DOHH2 (cell line): ENCODE results near the gene IGSF6.

Source experiments
- H3F3A ChIP-seq: fragments of 200-600 bp; sonication (generic), shearing (Covaris generic); 2 replicates; pipeline ENCODE4 v1.6.0; 2016; ENCODE audit warnings: antibody characterized with exemption, mild to moderate bottlenecking; ENCODE audit not compliant: control insufficient read depth, insufficient read depth
- H3K27ac ChIP-seq: fragments of 200-600 bp; sonication (generic); 2 replicates; pipeline ENCODE4 v1.5.1; 2014; ENCODE audit warnings: low read depth, mild to moderate bottlenecking, low read length, moderate library complexity
- H3K27me3 ChIP-seq: fragments of 200-600 bp; sonication (generic); 2 replicates; pipeline ENCODE4 v1.6.1; 2014; ENCODE audit warnings: mild to moderate bottlenecking, low read length, mixed read lengths; ENCODE audit not compliant: control insufficient read depth
- H3K36me3 ChIP-seq: fragments of 200-600 bp; sonication (generic); 2 replicates; pipeline ENCODE4 v1.6.1; 2014; ENCODE audit warnings: mild to moderate bottlenecking, low read length, moderate library complexity, mixed read lengths; ENCODE audit not compliant: control insufficient read depth
- H3K4me1 ChIP-seq: fragments of 200-600 bp; sonication (generic); 2 replicates; pipeline ENCODE4 v1.6.1; 2014; ENCODE audit warnings: mild to moderate bottlenecking, low read length, mixed read lengths; ENCODE audit not compliant: control insufficient read depth
- H3K4me2 ChIP-seq: fragments of 200-600 bp; sonication (generic); 2 replicates; pipeline ENCODE4 v1.6.0; 2014; ENCODE audit warnings: mild to moderate bottlenecking, low read length, moderate library complexity
- H3K4me3 ChIP-seq: fragments of 200-600 bp; sonication (generic); 2 replicates; pipeline ENCODE4 v1.5.1; 2014; ENCODE audit warnings: mild to moderate bottlenecking, low read length, mixed read lengths
- H3K79me2 ChIP-seq: fragments of 200-600 bp; sonication (generic); 2 replicates; pipeline ENCODE4 v1.6.1; 2014; ENCODE audit warnings: mild to moderate bottlenecking, low read length, mixed read lengths; ENCODE audit not compliant: control insufficient read depth
- H3K9me2 ChIP-seq: fragments of 200-600 bp; sonication (generic); replicated peaks from 2 replicates; pipeline ENCODE4 v1.6.1; 2014; ENCODE audit warnings: mild to moderate bottlenecking, low read length, mixed read lengths; ENCODE audit not compliant: control insufficient read depth
- H3K9me3 ChIP-seq: fragments of 200-600 bp; sonication (generic); 2 replicates; pipeline ENCODE4 v1.6.1; 2014; ENCODE audit warnings: antibody characterized with exemption, low read length, mixed read lengths; ENCODE audit not compliant: control insufficient read depth, insufficient read depth
- H4K20me1 ChIP-seq: fragments of 200-600 bp; sonication (generic); 2 replicates; pipeline ENCODE4 v1.6.0; 2014; ENCODE audit warnings: low read depth, mild to moderate bottlenecking, antibody characterized with exemption, low read length, moderate library complexity; ENCODE audit not compliant: control insufficient read depth, insufficient read depth
- EZH2phosphoT487 ChIP-seq: fragments of 200-600 bp; sonication (generic); IDR thresholded peaks from 2 replicates; pipeline ENCODE4 v1.6.1; 2017; ENCODE audit warnings: borderline replicate concordance, mild to moderate bottlenecking, antibody characterized with exemption, low read length, moderate library complexity, mixed read lengths
- TF ChIP-seq, protein P1 (sequence below): fragments of 200-600 bp; sonication (generic); IDR thresholded peaks from one replicate; pipeline ENCODE4 v1.5.1; 2014; ENCODE audit warnings: antibody characterized with exemption, mild to moderate bottlenecking, low read depth, low read length; ENCODE audit not compliant: poor library complexity, severe bottlenecking

IGSF6 gene

DNA sequence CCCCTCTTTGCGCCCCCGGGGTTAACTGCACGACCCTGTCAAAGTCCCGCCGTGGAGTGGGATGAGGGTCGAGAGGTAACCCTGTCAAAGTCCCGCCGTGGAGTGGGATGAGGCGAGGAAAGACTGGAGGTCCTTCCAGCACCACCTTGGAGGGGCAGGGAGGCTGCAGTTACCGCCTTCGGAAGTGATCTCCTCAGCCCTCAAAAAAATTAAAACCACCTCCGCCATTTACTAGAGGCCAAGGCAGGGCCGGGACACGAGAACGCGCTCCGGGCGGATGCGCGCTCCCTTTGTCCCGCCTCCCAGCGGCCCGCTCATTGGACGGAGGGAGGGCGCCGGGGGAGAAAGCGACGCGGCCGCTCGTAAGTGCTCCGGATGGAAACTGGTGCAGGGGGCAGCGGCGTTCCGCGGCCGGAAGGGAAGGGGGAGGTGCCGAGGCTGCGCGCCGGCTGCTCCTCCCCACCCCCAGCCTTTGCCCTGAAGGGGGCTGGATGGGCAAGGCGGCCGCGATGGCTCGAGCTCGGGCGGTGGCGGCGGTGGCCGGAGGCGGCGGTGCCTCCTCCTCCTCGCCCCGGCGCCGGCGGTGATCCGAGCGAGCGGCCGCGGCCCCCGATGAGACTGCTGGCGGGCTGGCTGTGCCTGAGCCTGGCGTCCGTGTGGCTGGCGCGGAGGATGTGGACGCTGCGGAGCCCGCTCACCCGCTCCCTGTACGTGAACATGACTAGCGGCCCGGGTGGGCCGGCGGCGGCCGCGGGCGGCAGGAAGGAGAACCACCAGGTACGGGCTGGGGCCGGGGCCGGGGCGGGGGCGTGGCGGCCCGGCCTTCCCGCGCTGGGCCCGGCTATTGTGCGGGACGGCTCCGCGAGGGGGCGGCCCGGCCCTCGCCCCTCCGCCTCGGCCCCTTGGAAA lies 53.0 kb downstream of the IGSF6 start, which contains the start of gene METTL9:
Gene METTL9, plus strand, starts transcription at position 456 of the 909 bp plus-strand sequence. Its CDS starts 157 bp downstream, at position 613.
- no peak for TF ChIP-seq EZH2phosphoT487
- TF ChIP-seq, protein P1, sequence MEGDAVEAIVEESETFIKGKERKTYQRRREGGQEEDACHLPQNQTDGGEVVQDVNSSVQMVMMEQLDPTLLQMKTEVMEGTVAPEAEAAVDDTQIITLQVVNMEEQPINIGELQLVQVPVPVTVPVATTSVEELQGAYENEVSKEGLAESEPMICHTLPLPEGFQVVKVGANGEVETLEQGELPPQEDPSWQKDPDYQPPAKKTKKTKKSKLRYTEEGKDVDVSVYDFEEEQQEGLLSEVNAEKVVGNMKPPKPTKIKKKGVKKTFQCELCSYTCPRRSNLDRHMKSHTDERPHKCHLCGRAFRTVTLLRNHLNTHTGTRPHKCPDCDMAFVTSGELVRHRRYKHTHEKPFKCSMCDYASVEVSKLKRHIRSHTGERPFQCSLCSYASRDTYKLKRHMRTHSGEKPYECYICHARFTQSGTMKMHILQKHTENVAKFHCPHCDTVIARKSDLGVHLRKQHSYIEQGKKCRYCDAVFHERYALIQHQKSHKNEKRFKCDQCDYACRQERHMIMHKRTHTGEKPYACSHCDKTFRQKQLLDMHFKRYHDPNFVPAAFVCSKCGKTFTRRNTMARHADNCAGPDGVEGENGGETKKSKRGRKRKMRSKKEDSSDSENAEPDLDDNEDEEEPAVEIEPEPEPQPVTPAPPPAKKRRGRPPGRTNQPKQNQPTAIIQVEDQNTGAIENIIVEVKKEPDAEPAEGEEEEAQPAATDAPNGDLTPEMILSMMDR, result no peak
- H3K27ac ChIP-seq, result peak within 1 kb of the TSS; percentile 71
- peaks cover 34% of the 10 kb centered on the region for H3K4me1 ChIP-seq
- H3F3A ChIP-seq, result peaks cover 7% of the 10 kb centered on the region; the same call in 1 of the 2 replicates
- peaks cover 18% of the 10 kb centered on the region for H4K20me1 ChIP-seq
- H3K36me3 ChIP-seq, result peaks cover 14% of the 10 kb centered on the region
- H3K9me2 ChIP-seq, result no peaks in the 10 kb centered on the region
- H3K27me3 ChIP-seq, result no peaks in the 10 kb centered on the region
- peaks cover 50% of the 10 kb centered on the region for H3K79me2 ChIP-seq
- H3K9me3 ChIP-seq, result no peaks in the 10 kb centered on the region
- peak within 1 kb of the TSS; percentile 94 for H3K4me2 ChIP-seq
- peak within 1 kb of the TSS; percentile 95 for H3K4me3 ChIP-seq

DNA sequence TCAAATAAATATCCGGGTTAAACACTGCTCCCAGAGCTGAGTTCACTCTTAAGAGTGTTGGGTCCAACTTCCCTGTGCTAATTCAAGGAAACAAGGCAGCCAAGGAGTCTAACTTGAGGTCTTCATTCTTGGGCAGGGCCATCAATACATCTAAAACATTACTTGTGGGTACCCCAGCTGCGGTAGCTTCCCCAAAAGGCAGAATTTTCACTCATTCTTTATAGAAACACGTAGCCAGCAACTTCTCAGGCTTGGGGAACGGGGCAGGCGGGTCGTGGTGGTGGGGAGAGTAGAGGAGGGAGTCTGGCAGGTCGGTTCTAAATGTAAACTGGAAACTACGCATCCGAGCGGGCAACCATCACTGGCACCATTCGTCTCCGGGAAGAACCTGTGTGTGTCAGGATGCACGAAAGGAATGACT lies 53.7 kb downstream of the IGSF6 start:
- Histone ChIP-seq H3K27me3 (no peaks in the 10 kb centered on the region), H3K36me3 (peaks cover 9% of the 10 kb centered on the region)
- TF ChIP-seq, protein P1, result no peak
- no peak for TF ChIP-seq EZH2phosphoT487

DNA sequence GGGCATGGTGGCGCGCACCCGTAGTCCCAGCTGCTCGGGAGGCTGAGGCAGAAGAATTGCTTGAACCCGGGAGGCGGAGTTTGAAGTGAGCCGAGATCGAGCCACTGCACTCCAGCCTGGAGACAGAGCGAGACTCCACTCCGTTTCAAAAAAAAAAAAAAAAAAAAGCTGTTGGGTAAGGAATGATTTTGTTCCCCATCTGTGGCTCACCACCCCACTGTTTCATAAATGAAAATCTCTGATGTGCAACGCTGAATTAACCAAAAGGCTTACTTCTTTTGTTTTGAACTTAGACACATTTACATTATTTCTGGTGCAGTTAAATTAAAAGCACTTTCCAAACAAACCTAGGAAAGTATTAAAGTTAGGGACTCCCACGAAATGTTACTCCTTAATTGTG lies 54.2 kb downstream of the IGSF6 start:
- Histone ChIP-seq H4K20me1 (peaks cover 13% of the 10 kb centered on the region), H3K4me3 (peak overlapping the region; percentile 95), H3K79me2 (peaks cover 38% of the 10 kb centered on the region), H3K9me2 (no peaks in the 10 kb centered on the region), H3F3A (peaks cover 7% of the 10 kb centered on the region; the same call in 1 of the 2 replicates), H3K27ac (peak overlapping the region; percentile 63), H3K4me1 (peaks cover 28% of the 10 kb centered on the region), H3K27me3 (no peaks in the 10 kb centered on the region), H3K4me2 (peak overlapping the region; percentile 94), H3K9me3 (no peaks in the 10 kb centered on the region), H3K36me3 (peaks cover 9% of the 10 kb centered on the region)
- TF ChIP-seq, protein P1, result no peak
- no peak for TF ChIP-seq EZH2phosphoT487

More for the DNA sequence above, 53.7 kb downstream of the IGSF6 start:
- Histone ChIP-seq H3K4me2 (peak overlapping the region; percentile 94), H3K9me3 (no peaks in the 10 kb centered on the region), H3K4me3 (peak overlapping the region; percentile 95), H3K27ac (peak overlapping the region; percentile 63), H3K4me1 (peaks cover 28% of the 10 kb centered on the region), H3K9me2 (no peaks in the 10 kb centered on the region), H3F3A (peaks cover 7% of the 10 kb centered on the region; the same call in 1 of the 2 replicates), H4K20me1 (peaks cover 13% of the 10 kb centered on the region), H3K79me2 (peaks cover 43% of the 10 kb centered on the region)
